H1 (cell line): ENCODE results near the gene OCSTAMP.

Experiments used
- GTF2F1 ChIP-seq: IDR thresholded peaks from 2 replicates; pipeline ENCODE4 v1.6.1; 2012; ENCODE audit warnings: low read depth, low read length, improper control_type of control experiment, borderline replicate concordance
- KDM1A ChIP-seq: fragments of 200-600, 300-600 bp; sonication (generic); IDR thresholded peaks from 2 replicates; pipeline ENCODE4 v1.7.1; 2016; ENCODE audit warnings: mild to moderate bottlenecking, low read length, borderline replicate concordance
- MAFK ChIP-seq: IDR thresholded peaks from 2 replicates; pipeline ENCODE4 v1.6.1; 2012; ENCODE audit warnings: low read depth, mild to moderate bottlenecking, improper control_type of control experiment, low read length
- POLR2A ChIP-seq, 2 experiments: IDR thresholded peaks; 1 replicate in 1 of 2; 2 replicates in 1 of 2; pipeline ENCODE4 v1.6.1; 2011; ENCODE audit warnings: low read depth in 2 of 2, low read length in 2 of 2, mild to moderate bottlenecking in 2 of 2; ENCODE audit errors: control extremely low read depth in 1 of 2
- POLR2AphosphoS5 ChIP-seq: IDR thresholded peaks from 2 replicates; pipeline ENCODE4 v1.6.1; 2011; ENCODE audit warnings: low read depth, low read length
- RAD21 ChIP-seq, 2 experiments: IDR thresholded peaks in 1 of 2; conservative IDR thresholded peaks in 1 of 2; 2 replicates each; pipeline ENCODE4 v1.6.1; 2011; ENCODE audit warnings: low read depth in 2 of 2, low read length in 2 of 2, improper control_type of control experiment in 1 of 2, inconsistent platforms in 1 of 2, mild to moderate bottlenecking in 1 of 2, moderate library complexity in 1 of 2
- YY1 ChIP-seq: IDR thresholded peaks from 2 replicates; pipeline ENCODE4 v1.6.1; 2011; ENCODE audit warnings: low read depth, mild to moderate bottlenecking, low read length
- TF ChIP-seq, protein P1 (sequence below): IDR thresholded peaks from 2 replicates; pipeline ENCODE4 v1.6.1; 2012; ENCODE audit warnings: inconsistent platforms
- TF ChIP-seq, protein P2 (sequence below), 3 experiments: IDR thresholded peaks; 1 replicate in 2 of 3; 2 replicates in 1 of 3; pipeline versions ENCODE4 v1.5.1 to v1.6.1; 2011; ENCODE audit warnings: low read length in 3 of 3, mild to moderate bottlenecking in 3 of 3, inconsistent platforms in 2 of 3, low read depth in 1 of 3, moderate library complexity in 1 of 3; ENCODE audit not compliant: insufficient read depth in 1 of 3; ENCODE audit errors: control extremely low read depth in 1 of 3

DNA sequence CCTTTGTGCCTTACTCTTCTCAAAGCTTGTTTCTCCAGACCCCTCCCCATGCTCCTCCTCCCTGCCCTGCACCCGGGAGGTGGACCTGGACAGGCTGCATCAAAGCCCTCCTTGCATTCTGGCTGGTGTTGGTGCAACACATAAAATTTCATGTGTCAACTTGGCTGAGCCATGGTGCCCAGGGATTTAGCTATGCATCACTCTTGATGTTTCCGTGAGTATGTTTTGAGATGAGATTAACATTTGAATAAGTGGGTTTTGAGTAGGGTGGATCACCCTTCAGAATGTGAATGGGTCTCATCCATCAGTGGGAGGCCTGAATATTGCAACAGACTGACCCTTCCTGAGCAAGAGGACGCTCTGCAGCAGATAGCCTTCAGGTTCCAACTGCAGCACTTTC is 4.4 kb upstream of the OCSTAMP start:
- TF ChIP-seq KDM1A: no peak
- no peak for TF ChIP-seq YY1
- TF ChIP-seq POLR2AphosphoS5: no peak
- no peak for TF ChIP-seq GTF2F1
- TF ChIP-seq, protein P1, sequence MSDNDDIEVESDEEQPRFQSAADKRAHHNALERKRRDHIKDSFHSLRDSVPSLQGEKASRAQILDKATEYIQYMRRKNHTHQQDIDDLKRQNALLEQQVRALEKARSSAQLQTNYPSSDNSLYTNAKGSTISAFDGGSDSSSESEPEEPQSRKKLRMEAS: no peak
- no peak for TF ChIP-seq POLR2A (IDR thresholded peaks at IDR 0.05; ENCODE audit: control extremely low read depth in 1 of 2, low read depth in 2 of 2, low read length in 2 of 2)
- TF ChIP-seq RAD21 (IDR thresholded peaks at IDR 0.05 in 1 of 2, conservative IDR thresholded peaks at IDR 0.05 in 1 of 2; ENCODE audit: low read depth in 2 of 2, low read length in 2 of 2): no peak
- no peak for TF ChIP-seq MAFK
- TF ChIP-seq, protein P2, sequence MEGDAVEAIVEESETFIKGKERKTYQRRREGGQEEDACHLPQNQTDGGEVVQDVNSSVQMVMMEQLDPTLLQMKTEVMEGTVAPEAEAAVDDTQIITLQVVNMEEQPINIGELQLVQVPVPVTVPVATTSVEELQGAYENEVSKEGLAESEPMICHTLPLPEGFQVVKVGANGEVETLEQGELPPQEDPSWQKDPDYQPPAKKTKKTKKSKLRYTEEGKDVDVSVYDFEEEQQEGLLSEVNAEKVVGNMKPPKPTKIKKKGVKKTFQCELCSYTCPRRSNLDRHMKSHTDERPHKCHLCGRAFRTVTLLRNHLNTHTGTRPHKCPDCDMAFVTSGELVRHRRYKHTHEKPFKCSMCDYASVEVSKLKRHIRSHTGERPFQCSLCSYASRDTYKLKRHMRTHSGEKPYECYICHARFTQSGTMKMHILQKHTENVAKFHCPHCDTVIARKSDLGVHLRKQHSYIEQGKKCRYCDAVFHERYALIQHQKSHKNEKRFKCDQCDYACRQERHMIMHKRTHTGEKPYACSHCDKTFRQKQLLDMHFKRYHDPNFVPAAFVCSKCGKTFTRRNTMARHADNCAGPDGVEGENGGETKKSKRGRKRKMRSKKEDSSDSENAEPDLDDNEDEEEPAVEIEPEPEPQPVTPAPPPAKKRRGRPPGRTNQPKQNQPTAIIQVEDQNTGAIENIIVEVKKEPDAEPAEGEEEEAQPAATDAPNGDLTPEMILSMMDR (IDR thresholded peaks at IDR 0.05; ENCODE audit: control extremely low read depth in 1 of 3, insufficient read depth in 1 of 3, low read depth in 1 of 3, low read length in 3 of 3): no peak
